Measurements from ENCODE around the gene PLEKHA7. TPM values are rescaled to one million over a fixed set of nuclear protein-coding genes. Genes with fewer than 3 reads are reported as not detected.

Gene PLEKHA7
- polyA plus RNA-seq, 1 of the 3 experiments (the other 2 are of a cell fraction): 0.12 TPM

- Histone ChIP-seq H3K9me3 (no peaks in the 10 kb centered on the region), H4K20me1 (ENCODE audit: insufficient read depth) (no peaks in the 10 kb centered on the region), H3K9ac (no peak overlapping the region), H3F3A (replicated peaks; ENCODE audit: insufficient read depth) (no peaks in the 10 kb centered on the region), H3K4me3 (ENCODE audit: low read depth in 2 of 2, low read length in 1 of 2) (no peak overlapping the region), H3K79me2 (ENCODE audit: insufficient read depth) (no peaks in the 10 kb centered on the region), H3K4me1 (ENCODE audit: control insufficient read depth in 1 of 2, insufficient read depth in 2 of 2, low read depth in 1 of 2, low read length in 1 of 2) (peaks cover 0 to 16% of the 10 kb centered on the region in 2 experiments; a peak in 1 of 4 replicates), H3K36me3 (replicated peaks in 1 of 2; ENCODE audit: control insufficient read depth in 1 of 2, insufficient read depth in 2 of 2, low read length in 1 of 2) (no peaks in the 10 kb centered on the region), H3K27ac (ENCODE audit: low read depth in 2 of 2, low read length in 1 of 2) (no peak overlapping the region), H3K9me2 (no peaks in the 10 kb centered on the region), H3K27me3 (ENCODE audit: insufficient read depth) (no peaks in the 10 kb centered on the region), H3K4me2 (no peak overlapping the region), H2AFZ (ENCODE audit: low read depth) (no peak overlapping the region)
- DNase-seq: no peak
- POLR2A ChIA-PET: interaction anchor here (0.6 to 0.9 kb wide), 3 partner anchors 10 to 36 kb away, joined by 3 to 5 read pairs (median 4); partner anchors contain the start of gene C11orf58
- CTCF ChIA-PET: interaction anchor here (1.8 to 2.1 kb wide), 3 partner anchors 10 to 12 kb away, joined by 5 to 14 read pairs (median 12); no protein-coding TSS in a partner anchor
- TF ChIP-seq NRF1 (IDR thresholded peaks at IDR 0.05; ENCODE audit: low read depth, low read length) (no peak), POLR2AphosphoS5 (IDR thresholded peaks at IDR 0.05; ENCODE audit: low read depth, low read length) (no peak)
- WGBS (ENCODE audit: low lambda C conversion rate): 86% methylated on average over 11 of the region's 11 CpGs
Measured at GRCh38 chr11:16774936-16775613, 239.1 kb downstream of the PLEKHA7 start.

GRCh38 chr11:16773981-16774935 is 240.0 kb downstream of the PLEKHA7 start:
- TF ChIP-seq, protein P1, sequence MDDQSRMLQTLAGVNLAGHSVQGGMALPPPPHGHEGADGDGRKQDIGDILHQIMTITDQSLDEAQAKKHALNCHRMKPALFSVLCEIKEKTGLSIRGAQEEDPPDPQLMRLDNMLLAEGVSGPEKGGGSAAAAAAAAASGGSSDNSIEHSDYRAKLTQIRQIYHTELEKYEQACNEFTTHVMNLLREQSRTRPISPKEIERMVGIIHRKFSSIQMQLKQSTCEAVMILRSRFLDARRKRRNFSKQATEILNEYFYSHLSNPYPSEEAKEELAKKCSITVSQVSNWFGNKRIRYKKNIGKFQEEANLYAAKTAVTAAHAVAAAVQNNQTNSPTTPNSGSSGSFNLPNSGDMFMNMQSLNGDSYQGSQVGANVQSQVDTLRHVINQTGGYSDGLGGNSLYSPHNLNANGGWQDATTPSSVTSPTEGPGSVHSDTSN (IDR thresholded peaks at IDR 0.05): no peak
- TF ChIP-seq NFIC (IDR thresholded peaks at IDR 0.05; ENCODE audit: borderline replicate concordance): no peak
- 0 out of 4 replicates have a peak, but pooled peaks of 1 of the 2 experiments have one; percentile 11 for TF ChIP-seq EP300 (IDR thresholded peaks at IDR 0.05; ENCODE audit: borderline replicate concordance in 1 of 2, low read depth in 1 of 2, low read length in 1 of 2)
- no peak for TF ChIP-seq ELF1 (IDR thresholded peaks at IDR 0.05)
- TF ChIP-seq, protein P2, sequence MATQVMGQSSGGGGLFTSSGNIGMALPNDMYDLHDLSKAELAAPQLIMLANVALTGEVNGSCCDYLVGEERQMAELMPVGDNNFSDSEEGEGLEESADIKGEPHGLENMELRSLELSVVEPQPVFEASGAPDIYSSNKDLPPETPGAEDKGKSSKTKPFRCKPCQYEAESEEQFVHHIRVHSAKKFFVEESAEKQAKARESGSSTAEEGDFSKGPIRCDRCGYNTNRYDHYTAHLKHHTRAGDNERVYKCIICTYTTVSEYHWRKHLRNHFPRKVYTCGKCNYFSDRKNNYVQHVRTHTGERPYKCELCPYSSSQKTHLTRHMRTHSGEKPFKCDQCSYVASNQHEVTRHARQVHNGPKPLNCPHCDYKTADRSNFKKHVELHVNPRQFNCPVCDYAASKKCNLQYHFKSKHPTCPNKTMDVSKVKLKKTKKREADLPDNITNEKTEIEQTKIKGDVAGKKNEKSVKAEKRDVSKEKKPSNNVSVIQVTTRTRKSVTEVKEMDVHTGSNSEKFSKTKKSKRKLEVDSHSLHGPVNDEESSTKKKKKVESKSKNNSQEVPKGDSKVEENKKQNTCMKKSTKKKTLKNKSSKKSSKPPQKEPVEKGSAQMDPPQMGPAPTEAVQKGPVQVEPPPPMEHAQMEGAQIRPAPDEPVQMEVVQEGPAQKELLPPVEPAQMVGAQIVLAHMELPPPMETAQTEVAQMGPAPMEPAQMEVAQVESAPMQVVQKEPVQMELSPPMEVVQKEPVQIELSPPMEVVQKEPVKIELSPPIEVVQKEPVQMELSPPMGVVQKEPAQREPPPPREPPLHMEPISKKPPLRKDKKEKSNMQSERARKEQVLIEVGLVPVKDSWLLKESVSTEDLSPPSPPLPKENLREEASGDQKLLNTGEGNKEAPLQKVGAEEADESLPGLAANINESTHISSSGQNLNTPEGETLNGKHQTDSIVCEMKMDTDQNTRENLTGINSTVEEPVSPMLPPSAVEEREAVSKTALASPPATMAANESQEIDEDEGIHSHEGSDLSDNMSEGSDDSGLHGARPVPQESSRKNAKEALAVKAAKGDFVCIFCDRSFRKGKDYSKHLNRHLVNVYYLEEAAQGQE (IDR thresholded peaks at IDR 0.05; ENCODE audit: low read depth, low read length): no peak
- no peaks in the 10 kb centered on the region for H3K9me3 ChIP-seq
- H3K4me2 ChIP-seq: no peak overlapping the region
- ChIA-PET POLR2A (interaction anchor here (0.8 to 0.9 kb wide), 2 partner anchors 14 to 35 kb away, joined by 4 to 5 read pairs; partner anchors contain the start of gene C11orf58), CTCF (interaction anchor here (1.3 to 1.9 kb wide), 3 partner anchors 11 to 15 kb away, joined by 3 to 12 read pairs (median 5); no protein-coding TSS in a partner anchor)
- 35% methylated on average over 6 of the region's 9 CpGs for WGBS (ENCODE audit: low lambda C conversion rate)
- peaks cover 0 to 13% of the 10 kb centered on the region in 2 experiments; a peak in 1 of 4 replicates for H3K4me1 ChIP-seq (ENCODE audit: control insufficient read depth in 1 of 2, insufficient read depth in 2 of 2, low read depth in 1 of 2, low read length in 1 of 2)
- no peaks in the 10 kb centered on the region for H3K9me2 ChIP-seq
- no peak overlapping the region for H2AFZ ChIP-seq (ENCODE audit: low read depth)
- no peaks in the 10 kb centered on the region for H3K79me2 ChIP-seq (ENCODE audit: insufficient read depth)
- no peak overlapping the region for H3K9ac ChIP-seq
- H3K27me3 ChIP-seq (ENCODE audit: insufficient read depth): no peaks in the 10 kb centered on the region
- no peaks in the 10 kb centered on the region for H3K36me3 ChIP-seq (replicated peaks in 1 of 2; ENCODE audit: control insufficient read depth in 1 of 2, insufficient read depth in 2 of 2, low read length in 1 of 2)
- no peak overlapping the region for H3K27ac ChIP-seq (ENCODE audit: low read depth in 2 of 2, low read length in 1 of 2)
- peak; percentile 59 for DNase-seq
- no peaks in the 10 kb centered on the region for H4K20me1 ChIP-seq (ENCODE audit: insufficient read depth)
- no peaks in the 10 kb centered on the region for H3F3A ChIP-seq (replicated peaks; ENCODE audit: insufficient read depth)
- H3K4me3 ChIP-seq (ENCODE audit: low read depth in 2 of 2, low read length in 1 of 2): no peak overlapping the region
